GM19372 (cell line): Measurements from ENCODE around the gene APOF.
"Not testable (repeated sequence)": the region's sequence is repeated elsewhere in the genome, so short reads cannot be mapped to it uniquely, and the experiment has no call there.

Source experiments
- ATAC-seq: cut with Tn5 transposase; IDR thresholded peaks from one replicate; pipeline ENCODE4 v1.9.1; 2021; ENCODE audit warnings: mild to moderate bottlenecking, low read depth, moderate library complexity; ENCODE audit not compliant: unreplicated experiment

APOF gene

DNA sequence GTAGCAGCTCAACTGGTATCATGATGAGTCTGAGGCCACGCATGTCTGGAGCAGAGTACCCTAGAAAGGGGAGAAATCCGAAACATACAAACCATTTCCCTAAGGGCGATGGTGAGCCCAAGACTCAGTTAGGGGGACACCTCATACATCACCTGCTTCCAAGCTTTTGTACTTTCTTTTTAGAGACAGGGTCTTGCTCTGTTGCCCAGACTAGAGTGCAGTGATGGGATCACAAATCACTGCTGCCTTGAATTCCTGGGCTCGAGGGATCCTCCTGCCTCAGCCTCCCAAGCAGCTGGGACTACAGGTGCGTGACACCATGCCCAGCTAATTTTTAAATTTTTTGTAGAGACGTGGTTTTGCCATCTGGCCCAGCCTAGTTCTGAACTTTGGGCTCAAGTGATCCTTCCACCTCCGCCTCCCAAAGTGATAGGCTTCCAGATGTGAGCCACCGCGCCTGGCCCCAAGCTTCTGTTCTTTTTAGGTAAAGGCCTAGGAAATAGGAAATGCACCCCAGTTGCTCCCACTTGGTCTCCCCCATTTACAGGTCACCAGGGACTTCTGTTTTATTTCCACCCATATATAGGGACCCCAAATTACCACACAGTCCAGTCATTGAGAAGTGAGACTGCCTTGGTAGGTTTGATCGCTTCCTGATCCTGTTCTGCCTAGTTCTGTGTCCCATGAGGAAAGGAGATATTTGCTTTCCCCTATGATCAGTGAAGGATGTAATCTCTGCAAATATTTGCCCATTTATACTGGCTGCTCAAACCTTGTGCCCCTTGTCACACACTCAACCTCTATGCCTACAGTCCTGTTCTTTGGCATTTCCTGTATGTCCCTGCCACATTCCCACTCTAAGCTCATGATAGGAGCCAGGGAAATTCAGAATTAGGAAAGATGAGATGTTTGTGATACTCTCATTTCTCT lies at the start of gene APOF:
Gene APOF, minus strand, starts transcription at position 728 of the 930 bp plus-strand sequence. Its CDS starts 112 bp downstream, at position 616.
- ATAC-seq, result no peak

DNA sequence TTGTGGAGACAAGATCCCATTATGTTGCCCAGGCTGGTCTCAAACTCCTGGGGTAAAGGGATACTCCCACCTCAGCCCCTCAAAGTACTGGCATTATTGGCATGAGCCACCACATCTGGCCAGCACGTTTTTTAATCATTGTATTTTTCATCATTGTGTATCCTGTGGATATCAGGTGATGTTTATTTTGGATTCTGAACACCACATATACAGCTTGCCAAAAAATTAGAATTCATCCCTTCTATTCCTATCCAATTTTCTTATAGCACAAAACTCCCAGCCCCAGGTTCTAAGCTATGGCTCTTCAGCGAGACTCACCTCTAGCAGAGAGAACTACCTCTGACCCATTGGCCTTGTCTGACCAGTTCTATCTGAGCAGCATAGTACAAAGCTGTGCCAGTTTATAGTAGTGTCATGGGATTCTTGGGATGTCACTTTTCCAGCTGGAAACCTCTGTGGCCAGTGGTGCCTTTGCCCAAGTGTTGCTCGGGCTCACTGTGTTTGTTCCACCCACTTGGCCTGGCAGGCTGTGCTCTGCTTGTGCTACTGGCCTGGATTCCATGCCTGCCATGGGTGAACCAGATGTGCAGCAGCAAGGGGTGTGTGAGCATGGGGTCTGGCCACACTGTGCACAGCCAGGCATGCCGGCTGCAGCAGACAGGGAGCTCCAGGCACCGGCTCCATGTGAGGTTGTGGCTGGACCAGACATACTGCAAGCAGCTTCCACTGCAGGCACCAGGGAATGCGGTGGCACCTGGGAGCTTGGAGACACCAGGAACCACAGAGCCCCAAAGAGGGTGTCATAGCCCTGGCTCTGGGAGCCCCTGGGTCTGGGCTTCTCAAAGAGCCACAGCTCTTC lies 49.4 kb upstream of the APOF start:
- ATAC-seq, result no peak

GRCh38 chr12:56410768-56411167 lies 48.1 kb upstream of the APOF start:
- no peak for ATAC-seq

- no peak for ATAC-seq
These were observed 46.3 kb upstream of the APOF start for GRCh38 chr12:56408799-56409417.

GRCh38 chr12:56404227-56404626 lies 41.6 kb upstream of the APOF start:
- not testable (repeated sequence) for ATAC-seq

GRCh38 chr12:56401612-56402011 lies 39.0 kb upstream of the APOF start:
- ATAC-seq, result not testable (repeated sequence)

- ATAC-seq, result not testable (repeated sequence)
These were observed 38.5 kb upstream of the APOF start for GRCh38 chr12:56401125-56401524.

DNA sequence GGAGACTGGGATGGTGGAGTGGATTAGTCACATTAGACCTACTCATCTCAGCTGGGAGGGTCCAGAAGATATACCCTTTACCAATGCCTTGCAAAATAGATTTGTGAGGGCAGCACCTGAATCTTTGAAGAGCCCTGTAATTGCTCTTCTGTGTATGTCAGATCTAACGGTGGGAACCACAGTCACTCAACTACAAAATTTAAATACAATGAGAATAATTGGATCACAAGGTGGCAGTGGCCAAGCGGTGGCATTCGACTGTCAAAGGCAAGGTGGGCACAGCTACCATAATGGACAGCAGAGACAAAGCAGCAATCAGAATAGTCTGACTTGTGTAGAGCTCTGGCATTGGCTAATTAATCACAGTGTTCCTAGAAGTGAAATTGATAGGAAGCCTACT lies 36.8 kb upstream of the APOF start:
- not testable (repeated sequence) for ATAC-seq

- no peak for ATAC-seq
These were observed 35.7 kb upstream of the APOF start for GRCh38 chr12:56398324-56398723.

- ATAC-seq, result no peak
These were observed 29.7 kb upstream of the APOF start for GRCh38 chr12:56392331-56392730.

DNA sequence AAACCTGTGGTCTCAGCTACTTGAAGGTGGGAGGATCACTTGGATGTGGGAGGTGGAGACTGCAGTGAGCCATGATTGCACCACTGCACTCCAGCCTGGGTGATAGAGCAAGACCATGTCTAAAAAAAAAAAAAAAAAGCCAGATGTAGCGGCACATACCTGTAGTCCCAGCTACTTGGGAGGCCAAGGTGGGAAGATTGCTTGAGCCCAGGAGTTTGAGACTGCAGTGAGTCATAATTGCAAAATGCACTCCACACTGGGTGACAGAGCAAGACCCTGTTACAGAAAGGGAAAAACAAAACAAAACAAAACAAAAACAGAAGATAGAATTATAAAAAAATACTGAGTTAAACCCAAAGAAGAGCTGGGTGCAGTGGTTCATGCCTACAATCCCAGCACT lies 29.1 kb upstream of the APOF start:
- ATAC-seq, result no peak

GRCh38 chr12:56389412-56389811 lies 26.8 kb upstream of the APOF start:
- ATAC-seq, result no peak

DNA sequence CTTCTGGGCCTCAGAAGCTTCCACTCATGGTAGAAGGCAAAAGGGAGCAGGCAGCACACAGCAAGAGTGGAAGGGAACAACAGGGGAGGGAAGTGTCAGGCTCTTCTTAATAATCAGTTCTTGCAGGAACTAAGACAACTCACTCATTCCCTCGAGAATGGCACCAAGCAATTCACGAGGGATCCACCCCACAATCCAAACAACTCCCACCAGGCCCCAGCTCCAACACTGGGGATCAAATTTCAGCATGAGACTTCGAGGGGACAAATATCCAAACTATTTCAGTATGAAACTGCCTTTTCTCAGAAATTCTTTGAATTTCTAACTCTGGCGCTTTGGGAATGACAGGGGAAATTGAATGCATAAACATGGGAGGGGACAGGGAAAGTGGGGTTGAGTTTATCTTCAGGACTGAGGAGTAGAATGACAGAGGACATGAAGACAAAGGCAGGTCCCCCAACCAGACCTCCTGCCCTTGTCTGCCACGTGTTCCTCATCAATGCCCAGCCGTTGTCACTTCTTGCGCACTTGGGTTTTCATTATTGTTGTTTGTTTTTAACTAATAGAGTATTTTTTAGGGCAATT lies 24.6 kb upstream of the APOF start:
- no peak for ATAC-seq

DNA sequence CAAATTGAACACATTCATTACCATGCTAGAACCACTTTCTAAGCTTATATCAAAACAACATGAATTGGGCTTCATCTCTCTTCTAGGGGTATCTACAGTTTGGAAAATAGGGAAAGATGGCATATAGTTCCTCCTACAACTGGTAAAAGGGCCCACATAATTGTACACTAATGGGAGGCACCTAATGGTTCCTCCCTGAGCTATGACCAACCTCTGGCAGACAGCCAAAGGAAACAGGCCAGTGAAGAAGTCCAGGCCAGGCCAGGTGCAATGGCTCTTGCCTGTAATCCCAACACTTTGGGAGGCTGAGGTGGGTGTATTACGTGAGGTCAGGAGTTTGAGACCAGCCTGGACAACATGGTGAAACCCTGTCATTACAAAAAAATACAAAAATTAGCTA lies 23.2 kb upstream of the APOF start:
- ATAC-seq, result no peak

DNA sequence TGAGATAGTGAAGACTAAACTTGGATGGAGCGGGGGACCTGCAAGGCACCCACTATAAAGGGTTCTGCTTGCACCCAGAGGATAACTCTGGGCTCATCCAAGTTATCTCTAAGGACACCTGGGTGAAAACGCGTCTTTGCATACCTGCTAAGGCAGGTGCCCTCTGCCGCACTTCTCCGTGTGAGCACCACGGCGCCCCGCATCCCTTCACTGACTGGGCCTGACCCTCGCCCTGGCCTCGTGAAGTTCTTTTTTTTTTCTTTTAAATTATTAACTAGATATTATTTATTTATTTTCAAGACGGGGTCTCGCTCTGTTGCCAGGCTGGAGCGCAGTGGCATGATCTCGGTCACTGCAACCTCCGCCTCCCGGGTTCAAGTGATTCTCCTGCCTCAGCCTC lies 20.0 kb upstream of the APOF start:
- ATAC-seq, result no peak

DNA sequence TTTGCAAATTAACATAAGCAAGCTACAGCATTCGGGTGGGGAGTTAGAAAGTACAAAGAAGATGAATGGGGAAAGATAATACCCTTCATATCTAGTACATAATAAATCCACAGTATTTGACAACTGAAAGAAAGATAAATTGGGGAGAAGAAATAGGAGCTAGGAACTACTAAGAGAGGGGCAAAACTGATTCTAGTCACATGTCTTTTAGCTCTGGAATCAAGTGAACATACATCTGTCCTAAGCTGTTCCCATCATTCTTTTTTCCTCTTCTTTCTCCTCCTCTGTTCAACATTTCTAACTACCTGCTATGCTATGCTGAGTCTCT lies 15.3 kb upstream of the APOF start:
- ATAC-seq, result no peak

GRCh38 chr12:56377310-56377988 lies 14.8 kb upstream of the APOF start:
- ATAC-seq, result no peak

GRCh38 chr12:56375598-56376434 lies 13.2 kb upstream of the APOF start:
- peak; percentile 75 for ATAC-seq
